Renal cortex interstitium (tissue), 11 donors: ENCODE data around the gene INHBA. TPM values are rescaled to one million over a fixed set of nuclear protein-coding genes. Genes with fewer than 3 reads are reported as not detected.

Source experiments
- DNase-seq, 11 donors: peaks; one replicate each; pipeline ENCODE4 v3.0.0-alpha.2; 2013; ENCODE audit warnings: low read depth in 9 of 11, low spot score in 4 of 11; ENCODE audit errors: extremely low read depth in 1 of 11
- polyA plus RNA-seq, 3 donors: library from polyadenylated mRNA; unstranded; fragments of 120-200 nt; gene quantifications; one replicate each; pipeline ENCODE4 v1.2.1, GENCODE V29; 2013; ENCODE audit not compliant: insufficient read length in 3 of 3

Gene INHBA
- polyA plus RNA-seq, 3 donors, result 3.1 to 5.6 (median 4.3) TPM

- no peak for DNase-seq
These were observed 18.0 kb upstream of the INHBA start for GRCh38 chr7:41720886-41721285.

DNA sequence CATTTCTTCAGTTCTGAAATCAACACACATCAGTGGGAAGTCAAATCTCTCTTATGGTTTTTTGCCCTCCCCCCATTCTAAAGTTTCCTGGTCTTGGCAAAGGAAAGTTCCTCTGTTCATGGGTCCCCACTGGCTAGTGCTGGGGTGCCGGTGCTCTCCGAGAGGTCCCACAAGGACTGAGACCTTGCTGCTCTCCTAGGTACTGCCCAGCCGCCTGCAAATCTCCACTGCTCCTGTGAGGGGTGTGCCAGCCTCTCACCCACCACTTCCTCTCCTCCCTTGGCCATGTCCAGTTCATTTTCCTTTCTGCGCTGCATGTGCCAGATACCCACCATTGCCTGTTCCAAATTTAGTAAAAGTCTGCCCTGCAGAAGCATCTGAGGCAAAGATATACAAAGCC lies 17.2 kb upstream of the INHBA start:
- DNase-seq, result no peak

GRCh38 chr7:41716691-41717090 lies 13.8 kb upstream of the INHBA start:
- no peak for DNase-seq

GRCh38 chr7:41715000-41715399 lies 12.1 kb upstream of the INHBA start:
- no peak for DNase-seq

- DNase-seq, result no peak
These were observed 8.6 kb upstream of the INHBA start for GRCh38 chr7:41711283-41712064.

GRCh38 chr7:41710838-41711237 lies 7.9 kb upstream of the INHBA start:
- no peak for DNase-seq

DNA sequence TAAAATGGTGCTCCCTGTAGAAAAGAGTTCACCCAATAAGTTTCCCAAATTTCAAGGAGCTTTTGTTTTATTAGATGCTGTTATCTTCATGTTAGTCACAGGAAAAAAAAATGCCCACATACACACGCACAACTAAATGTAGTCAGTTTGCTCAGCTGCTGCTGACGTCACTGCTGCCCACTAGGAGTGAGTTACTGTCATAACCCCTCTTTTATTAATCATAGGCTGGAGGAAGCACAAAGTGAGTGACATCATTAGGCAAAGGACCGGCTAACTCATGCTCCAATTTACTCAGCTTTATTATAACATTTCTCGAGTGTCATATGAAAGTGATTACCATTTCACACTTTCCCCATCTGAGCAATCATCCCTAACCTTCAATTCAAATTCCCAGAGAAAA lies 6.7 kb upstream of the INHBA start:
- no peak for DNase-seq

GRCh38 chr7:41708581-41709358 lies 5.9 kb upstream of the INHBA start:
- DNase-seq, result no peak

- DNase-seq, result no peak
These were observed 3.5 kb upstream of the INHBA start for GRCh38 chr7:41706228-41706930.

GRCh38 chr7:41705109-41705901 lies 2.4 kb upstream of the INHBA start:
- DNase-seq, result peak in 10 of 11 donors; percentile 62 to 82 (median 74)

DNA sequence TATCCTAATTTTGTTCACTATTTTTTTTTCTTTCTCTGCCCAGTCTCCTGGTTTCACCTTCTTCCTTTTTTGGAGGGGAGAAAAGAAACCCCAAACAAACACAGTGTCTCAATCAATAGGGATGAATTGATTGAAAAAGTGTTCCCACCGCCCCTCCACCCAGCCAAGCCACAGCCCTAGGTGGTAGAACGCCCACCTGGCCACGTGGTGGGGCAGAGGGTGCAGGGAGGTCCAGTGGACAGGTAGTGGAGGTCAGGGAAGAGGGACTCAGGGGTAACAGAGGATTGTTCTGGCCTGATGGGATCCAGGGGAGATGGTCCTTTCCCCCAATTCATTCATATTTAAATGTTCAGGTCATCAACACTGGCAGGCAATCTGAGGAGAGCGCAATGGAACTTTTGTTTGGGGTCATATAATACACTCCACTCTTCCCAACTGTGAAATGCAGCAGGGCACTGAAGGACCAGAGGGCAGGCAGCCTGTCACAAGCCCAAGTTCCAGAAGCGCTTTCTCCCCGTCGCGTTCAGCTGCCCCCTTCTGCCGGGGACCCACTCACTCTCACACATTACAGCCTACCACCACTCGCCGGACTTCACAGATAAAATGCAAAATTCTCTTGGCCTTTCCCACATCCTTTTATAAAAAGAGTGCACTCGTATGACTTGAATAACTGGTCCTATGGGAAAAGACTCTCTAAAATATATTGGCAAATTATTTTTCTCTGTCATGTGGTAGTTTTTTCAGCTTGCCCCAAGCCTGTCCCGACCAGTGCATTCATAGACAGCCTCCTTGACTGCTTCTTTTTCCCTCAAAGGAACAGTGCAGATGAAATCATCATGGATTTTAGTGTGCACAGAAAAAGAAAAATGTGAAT lies 1.6 kb downstream of the INHBA start:
- no peak for DNase-seq

DNA sequence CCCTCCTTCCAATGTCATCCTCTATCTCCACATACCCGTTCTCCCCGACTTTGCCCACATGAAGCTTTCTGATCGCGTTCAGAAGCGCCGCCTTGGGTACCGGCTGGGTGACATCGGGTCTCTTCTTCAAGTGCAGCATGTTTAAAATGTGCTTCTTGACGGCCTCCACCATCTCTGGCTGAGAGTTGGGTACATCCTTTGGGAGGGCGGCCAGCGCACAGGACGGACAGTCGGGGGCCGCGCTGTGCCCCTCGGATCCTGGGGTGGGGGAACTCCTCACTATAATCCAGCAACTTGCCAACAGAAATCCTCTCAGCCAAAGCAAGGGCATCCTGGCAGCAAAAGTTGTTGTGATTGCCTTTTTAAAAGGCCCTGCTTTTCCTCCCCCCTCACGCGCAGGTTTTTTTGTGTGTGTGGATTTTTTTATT lies 2.8 kb downstream of the INHBA start:
- DNase-seq, result no peak

DNA sequence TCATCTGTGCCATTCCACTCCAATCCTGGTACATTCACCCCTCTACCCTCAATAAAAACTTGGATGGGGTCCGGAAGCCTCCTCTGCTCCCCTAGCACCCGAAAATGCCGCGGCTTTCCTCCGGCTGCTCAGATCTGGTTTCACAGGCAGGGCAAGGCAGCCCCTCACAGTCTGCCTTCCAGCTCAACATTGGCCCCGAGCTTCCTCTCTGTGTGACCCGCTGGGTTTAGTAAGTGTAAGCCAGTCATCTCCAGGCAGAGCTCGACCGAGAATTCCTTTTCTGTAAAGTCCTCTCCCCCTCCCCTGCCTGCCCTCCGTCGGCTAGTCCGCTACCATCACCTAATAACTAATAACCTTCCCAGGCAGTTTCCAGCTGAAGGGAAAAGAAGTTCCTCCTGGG lies 3.4 kb downstream of the INHBA start:
- no peak for DNase-seq

GRCh38 chr7:41698726-41699125 lies 4.2 kb downstream of the INHBA start:
- DNase-seq, result no peak

GRCh38 chr7:41698114-41698513 lies 4.8 kb downstream of the INHBA start:
- no peak for DNase-seq

DNA sequence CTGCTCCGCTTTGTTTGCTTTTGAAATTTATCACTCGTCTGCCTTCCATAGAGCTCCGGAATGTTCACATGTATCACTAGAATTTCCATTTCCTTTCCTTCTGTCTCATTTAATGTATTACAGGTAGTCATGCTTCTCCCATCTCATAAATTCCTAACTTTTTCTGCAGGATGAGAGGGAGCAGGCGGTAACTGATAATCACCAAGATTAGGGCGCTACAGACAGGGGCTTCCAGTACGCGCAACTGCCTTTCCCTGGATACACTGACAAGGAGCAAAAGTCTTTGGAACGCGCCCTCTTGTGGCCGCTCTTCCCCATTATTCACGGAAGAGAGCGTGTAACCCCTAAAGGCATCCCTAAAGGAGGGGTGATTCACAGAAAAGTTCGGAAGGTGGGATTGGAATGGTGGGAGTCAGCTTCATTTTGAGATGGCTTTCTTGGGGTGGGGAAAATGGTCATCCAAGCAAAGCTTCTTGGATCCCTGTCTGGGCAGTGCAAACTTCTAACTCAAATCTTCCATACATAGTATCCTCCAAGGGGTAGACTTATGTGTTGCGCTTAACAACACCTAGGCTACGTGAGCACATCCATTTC lies 6.5 kb downstream of the INHBA start:
- peak in 9 of 11 donors; percentile 64 to 86 (median 78) for DNase-seq

- DNase-seq, result no peak
These were observed 7.1 kb downstream of the INHBA start for GRCh38 chr7:41695661-41696322.
